Effector memory CD4-positive, alpha-beta T cell (primary cell): ENCODE results near the gene DIO1.

Source experiments
- DNase-seq, 3 donors: peaks; one replicate each; pipeline ENCODE4 v3.0.0-alpha.2; 2020
- H3K27ac ChIP-seq: 2 replicates; pipeline ENCODE4 v1.7.0; 2013; ENCODE audit warnings: mild to moderate bottlenecking, low read length, moderate library complexity; ENCODE audit not compliant: insufficient read depth, poor library complexity, severe bottlenecking
- H3K27me3 ChIP-seq: replicated peaks from 2 replicates; pipeline ENCODE4 v1.7.0; 2013; ENCODE audit warnings: mild to moderate bottlenecking, low read length; ENCODE audit not compliant: insufficient read depth, control insufficient read depth, poor library complexity, severe bottlenecking
- H3K36me3 ChIP-seq: 2 replicates; pipeline ENCODE4 v1.7.0; 2013; ENCODE audit warnings: mild to moderate bottlenecking, low read length, moderate library complexity; ENCODE audit not compliant: control insufficient read depth, insufficient read depth
- H3K4me1 ChIP-seq: 2 replicates; pipeline ENCODE4 v1.7.0; 2013; ENCODE audit warnings: low read length, mild to moderate bottlenecking; ENCODE audit not compliant: control insufficient read depth, insufficient read depth, poor library complexity, severe bottlenecking
- H3K4me3 ChIP-seq: 2 replicates; pipeline ENCODE4 v1.7.0; 2013; ENCODE audit warnings: low read length, low read depth, mild to moderate bottlenecking; ENCODE audit not compliant: insufficient read depth, poor library complexity, severe bottlenecking
- H3K9me3 ChIP-seq: 2 replicates; pipeline ENCODE4 v1.7.0; 2013; ENCODE audit warnings: mild to moderate bottlenecking, low read length, moderate library complexity; ENCODE audit not compliant: control insufficient read depth

DIO1 gene

DNA sequence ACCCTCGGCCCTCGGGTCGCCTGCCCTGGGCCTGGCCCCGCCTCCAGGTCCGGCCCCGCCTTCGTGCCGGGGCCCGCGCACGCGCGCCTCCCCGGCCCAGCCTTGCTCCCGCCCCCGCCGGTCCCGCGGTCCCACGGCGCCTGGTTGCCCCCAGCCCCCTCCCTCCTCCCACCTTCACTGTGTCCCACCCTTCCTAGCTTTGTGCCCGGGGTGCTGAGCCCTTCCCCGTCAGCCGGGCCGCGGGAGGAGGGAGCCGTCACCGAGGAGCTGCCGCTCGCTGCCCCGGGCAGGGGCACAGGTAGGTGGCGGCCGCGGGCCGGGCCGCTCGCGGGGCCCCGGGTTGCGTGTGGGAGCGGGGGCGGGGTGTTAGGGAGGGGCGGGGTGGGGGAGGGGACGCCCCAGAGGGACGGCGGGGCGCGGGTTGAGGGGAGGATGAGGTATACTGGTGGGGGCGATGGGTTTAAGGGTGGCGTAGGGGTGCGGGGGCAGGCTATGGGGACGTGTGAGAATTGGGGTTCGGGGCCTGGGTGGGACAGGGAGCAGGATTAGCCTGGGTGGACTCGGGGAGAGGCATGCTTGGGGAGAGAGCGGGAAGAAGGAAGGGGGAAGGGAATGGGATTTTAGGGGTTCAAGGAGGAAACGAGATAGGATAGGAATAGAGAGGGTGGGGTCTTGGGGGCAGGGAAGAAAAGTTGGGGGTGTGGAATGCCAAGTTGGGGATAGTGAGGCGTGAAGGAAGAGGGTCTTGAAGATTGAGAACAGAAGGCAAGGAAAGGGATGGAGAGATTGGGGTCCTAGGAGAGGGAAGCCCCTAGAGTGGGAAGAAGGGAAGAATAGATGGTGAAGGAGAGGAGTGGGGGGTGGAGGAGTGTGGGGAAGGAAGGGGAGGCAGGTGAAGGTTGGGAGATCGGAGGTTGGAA is 52.5 kb downstream of the DIO1 start, which contains the start of gene LRRC42:
Gene LRRC42 (plus strand): TSS at position 99 of the 920 bp plus-strand sequence. CDS start 5,650 bp downstream, outside the sequence.
- no peaks in the 10 kb centered on the region for H3K36me3 ChIP-seq
- H3K4me1 ChIP-seq: peaks cover 15% of the 10 kb centered on the region
- peak within 1 kb of the TSS; percentile 89 for H3K4me3 ChIP-seq
- no peak for DNase-seq
- peak within 1 kb of the TSS; percentile 80 for H3K27ac ChIP-seq
- H3K9me3 ChIP-seq: no peaks in the 10 kb centered on the region
- no peaks in the 10 kb centered on the region for H3K27me3 ChIP-seq

GRCh38 chr1:53947172-53947907 is 53.4 kb downstream of the DIO1 start:
- H3K27ac ChIP-seq: no peak overlapping the region
- H3K9me3 ChIP-seq: no peaks in the 10 kb centered on the region
- no peaks in the 10 kb centered on the region for H3K36me3 ChIP-seq
- no peaks in the 10 kb centered on the region for H3K27me3 ChIP-seq
- H3K4me3 ChIP-seq: no peak overlapping the region
- H3K4me1 ChIP-seq: peaks cover 15% of the 10 kb centered on the region
- DNase-seq: no peak

GRCh38 chr1:53948291-53948690 is 54.3 kb downstream of the DIO1 start:
- Histone ChIP-seq H3K4me3 (no peak overlapping the region), H3K4me1 (peaks cover 15% of the 10 kb centered on the region), H3K9me3 (no peaks in the 10 kb centered on the region), H3K27me3 (no peaks in the 10 kb centered on the region), H3K36me3 (no peaks in the 10 kb centered on the region), H3K27ac (no peak overlapping the region)
- no peak for DNase-seq

- Histone ChIP-seq H3K4me1 (peaks cover 15% of the 10 kb centered on the region), H3K27me3 (no peaks in the 10 kb centered on the region), H3K9me3 (no peaks in the 10 kb centered on the region), H3K4me3 (no peak overlapping the region), H3K27ac (no peak overlapping the region), H3K36me3 (no peaks in the 10 kb centered on the region)
- no peak for DNase-seq
These were observed 55.3 kb downstream of the DIO1 start for GRCh38 chr1:53949023-53949990.

- Histone ChIP-seq H3K9me3 (no peaks in the 10 kb centered on the region), H3K4me3 (no peak overlapping the region), H3K27ac (no peak overlapping the region), H3K36me3 (no peaks in the 10 kb centered on the region), H3K4me1 (peaks cover 5% of the 10 kb centered on the region), H3K27me3 (no peaks in the 10 kb centered on the region)
- DNase-seq: no peak
These were observed 57.7 kb downstream of the DIO1 start for GRCh38 chr1:53951697-53952096.

DNA sequence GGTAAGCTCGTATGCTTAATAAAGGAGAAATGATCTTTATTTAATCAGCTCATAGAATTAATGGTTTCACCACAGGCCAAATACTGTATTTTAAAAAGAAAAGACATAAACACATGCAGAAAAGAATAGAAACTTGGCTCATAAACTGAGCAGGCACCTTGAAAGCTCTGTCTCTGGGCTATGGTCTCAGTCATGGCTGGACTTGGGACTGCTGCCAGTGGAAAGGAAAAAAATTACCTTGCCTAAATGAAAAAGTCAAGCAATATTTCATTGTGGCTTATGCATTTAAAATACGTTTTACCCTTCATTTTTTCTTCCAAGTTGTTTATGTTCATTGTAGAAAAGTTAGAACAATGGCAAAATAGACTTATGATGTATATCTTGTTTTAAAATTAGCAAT is 60.1 kb downstream of the DIO1 start:
- no peak for DNase-seq
- no peaks in the 10 kb centered on the region for H3K4me1 ChIP-seq
- no peaks in the 10 kb centered on the region for H3K9me3 ChIP-seq
- no peaks in the 10 kb centered on the region for H3K36me3 ChIP-seq
- H3K27ac ChIP-seq: no peak overlapping the region
- H3K4me3 ChIP-seq: no peak overlapping the region
- H3K27me3 ChIP-seq: no peaks in the 10 kb centered on the region

- no peak overlapping the region for H3K27ac ChIP-seq
- H3K4me3 ChIP-seq: no peak overlapping the region
- no peaks in the 10 kb centered on the region for H3K27me3 ChIP-seq
- peaks cover 9% of the 10 kb centered on the region for H3K36me3 ChIP-seq
- no peak for DNase-seq
- no peaks in the 10 kb centered on the region for H3K9me3 ChIP-seq
- H3K4me1 ChIP-seq: no peaks in the 10 kb centered on the region
These were observed 62.6 kb downstream of the DIO1 start for GRCh38 chr1:53956308-53957168.

DNA sequence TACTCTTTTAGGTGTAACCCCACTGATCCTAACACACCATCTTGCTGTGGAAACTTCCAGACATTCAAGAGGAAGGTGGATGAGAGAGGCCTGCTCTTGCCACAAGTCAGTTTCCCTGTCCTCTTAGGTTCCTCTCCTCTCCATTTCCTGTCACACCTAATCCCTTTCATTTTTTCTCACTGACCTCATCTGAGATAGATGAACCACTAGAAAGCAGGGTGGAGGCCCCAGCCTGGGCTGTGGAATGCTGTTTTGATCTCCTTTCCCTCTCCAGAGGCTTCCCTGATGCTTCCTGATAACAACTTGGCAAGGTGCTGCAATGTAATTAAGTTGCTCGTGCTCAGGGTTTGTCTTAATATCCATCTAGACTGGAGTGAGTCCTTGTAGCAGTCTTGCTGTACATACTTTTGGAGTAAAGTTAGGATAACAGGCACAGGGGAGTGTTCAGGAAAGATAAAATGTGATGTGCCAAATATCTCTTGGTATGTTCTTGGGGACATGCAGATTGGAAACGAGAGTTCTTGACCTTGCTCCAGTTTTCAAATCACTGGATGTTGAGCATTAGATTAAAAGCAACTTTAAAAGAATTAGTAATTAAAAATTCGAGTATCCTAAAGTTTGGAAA is 63.3 kb downstream of the DIO1 start:
- H3K9me3 ChIP-seq: no peaks in the 10 kb centered on the region
- H3K36me3 ChIP-seq: peaks cover 14% of the 10 kb centered on the region
- H3K27me3 ChIP-seq: no peaks in the 10 kb centered on the region
- H3K27ac ChIP-seq: no peak overlapping the region
- no peak overlapping the region for H3K4me3 ChIP-seq
- H3K4me1 ChIP-seq: no peaks in the 10 kb centered on the region
- no peak for DNase-seq
